A549 (cell line): ENCODE measurements around the gene UBE2K. TPM values are rescaled to one million over a fixed set of nuclear protein-coding genes. Genes with fewer than 3 reads are reported as not detected.

ENCODE experiments used
- ATAC-seq, 2 experiments: fragments of 200-7000 bp in 1 of 2; fragments of >200 bp in 1 of 2; cut with Nextera tagmentation in 1 of 2; cut with Tn5 transposase in 1 of 2; 3 replicates each; pipeline versions ENCODE4 v1.8.0 to v1.9.1; 2018 to 2020; ENCODE audit warnings: mild to moderate bottlenecking in 1 of 2, moderate library complexity in 1 of 2
- CTCF ChIA-PET: fragments of 300-600 bp; sonication (Branson Sonifier 250); formaldehyde crosslinking; extraction: SDS; loops from one replicate; lab custom pipeline; 2021; ENCODE audit warnings: antibody characterized with exemption, inconsistent platforms; lab: Yijun Ruan, JAX
- POLR2A ChIA-PET: fragments of 350-600 bp; formaldehyde crosslinking; extraction: SDS; loops from one replicate; lab custom pipeline; 2021; ENCODE audit warnings: antibody characterized with exemption, inconsistent platforms; lab: Yijun Ruan, JAX
- DNase-seq, 2 experiments: peaks; one replicate each; pipeline versions ENCODE4 v3.0.0 to v3.0.0-alpha.2; 2011 to 2016; ENCODE audit warnings: low read depth in 1 of 2, low spot score in 1 of 2
- FAIRE-seq: peaks from 2 replicates; lab custom pipeline; 2011; peaks lifted over from hg19 to GRCh38; lab: Jason Lieb, UNC
- H3K27ac ChIP-seq, 2 experiments: fragments of >200 bp; sonication (Bioruptor Twin); formaldehyde crosslinking; 3 replicates each; pipeline ENCODE4 v1.5.1; 2016 to 2017
- H3K4me1 ChIP-seq: fragments of >200 bp; sonication (Bioruptor Twin); formaldehyde crosslinking; 3 replicates; pipeline ENCODE4 v1.6.1; 2016
- H3K4me2 ChIP-seq: fragments of >200 bp; sonication (Bioruptor Twin); formaldehyde crosslinking; 3 replicates; pipeline ENCODE4 v1.6.1; 2016
- H3K4me3 ChIP-seq: fragments of >200 bp; sonication (Bioruptor Twin); formaldehyde crosslinking; 3 replicates; pipeline ENCODE4 v1.5.1; 2016
- H3K9me3 ChIP-seq: fragments of >200 bp; sonication (Bioruptor Twin); formaldehyde crosslinking; 3 replicates; pipeline ENCODE4 v1.6.1; 2016
- BHLHE40 ChIP-seq: IDR thresholded peaks from 2 replicates; pipeline ENCODE4 v1.6.1; 2012; ENCODE audit warnings: low read depth, low read length, inconsistent platforms
- CBX8 ChIP-seq: fragments of 200-600 bp; sonication (generic); IDR thresholded peaks from 2 replicates; pipeline ENCODE4 v1.6.1; 2016
- CHD2 ChIP-seq: fragments of 150-350 bp; IDR thresholded peaks from 2 replicates; pipeline ENCODE4 v1.6.1; 2014; ENCODE audit warnings: low read length; ENCODE audit not compliant: partially characterized antibody
- CHD4 ChIP-seq: fragments of 200-600 bp; sonication (generic); IDR thresholded peaks from 2 replicates; pipeline ENCODE4 v1.6.1; 2016; ENCODE audit warnings: antibody characterized with exemption, mild to moderate bottlenecking, borderline replicate concordance
- EHMT2 ChIP-seq: fragments of 200-600 bp; sonication (generic); IDR thresholded peaks from 2 replicates; pipeline ENCODE4 v1.6.1; 2016; ENCODE audit warnings: antibody characterized with exemption, low read depth, mild to moderate bottlenecking, moderate library complexity
- EP300 ChIP-seq, 2 experiments: fragments of >200 bp; sonication (Bioruptor Twin); formaldehyde crosslinking; IDR thresholded peaks; 2 replicates in 1 of 2; 3 replicates in 1 of 2; pipeline ENCODE4 v1.6.1; 2016 to 2017
- FOSL2 ChIP-seq, 2 experiments: fragments of 450-650 bp in 1 of 2; fragments of >200 bp in 1 of 2; sonication (Bioruptor Twin) in 1 of 2; formaldehyde crosslinking; IDR thresholded peaks; 2 replicates each; pipeline versions ENCODE4 v1.5.0 to v1.6.1; 2016 to 2020; ENCODE audit warnings: mild to moderate bottlenecking in 1 of 2, moderate library complexity in 1 of 2
- FOXS1 ChIP-seq: fragments of 250-450 bp; sonication (Bioruptor Pico); IDR thresholded peaks from 2 replicates; pipeline ENCODE4 v1.5.0; 2020; ENCODE audit warnings: mild to moderate bottlenecking, moderate library complexity
- GATA3 ChIP-seq: IDR thresholded peaks from 2 replicates; pipeline ENCODE4 v1.6.1; 2012; ENCODE audit warnings: borderline replicate concordance
- HEYL ChIP-seq: fragments of 250-450 bp; sonication (Bioruptor Pico); IDR thresholded peaks from 2 replicates; pipeline ENCODE4 v1.8.0; 2021; ENCODE audit warnings: mild to moderate bottlenecking, moderate library complexity
- HOXA7 ChIP-seq: fragments of 250-450 bp; sonication (Bioruptor Pico); IDR thresholded peaks from 2 replicates; pipeline ENCODE4 v1.5.0; 2020; ENCODE audit warnings: mild to moderate bottlenecking, moderate library complexity
- HOXB5 ChIP-seq: fragments of 250-450 bp; sonication (Bioruptor Pico); IDR thresholded peaks from 2 replicates; pipeline ENCODE4 v1.5.0; 2020; ENCODE audit warnings: mild to moderate bottlenecking, moderate library complexity
- JUN ChIP-seq, 2 experiments: fragments of >200 bp; sonication (Bioruptor Twin); formaldehyde crosslinking; IDR thresholded peaks; 2 replicates in 1 of 2; 3 replicates in 1 of 2; pipeline ENCODE4 v1.6.1; 2016 to 2017
- KDM5A ChIP-seq: fragments of 200-600 bp; sonication (generic); IDR thresholded peaks from 2 replicates; pipeline ENCODE4 v1.6.1; 2016; ENCODE audit warnings: antibody characterized with exemption, mild to moderate bottlenecking
- MYC ChIP-seq: IDR thresholded peaks from 2 replicates; pipeline ENCODE4 v1.6.1; 2012; ENCODE audit warnings: mild to moderate bottlenecking, inconsistent platforms, low read length, improper control_type of control experiment, borderline replicate concordance
- PHF8 ChIP-seq: fragments of 200-600 bp; sonication (generic); IDR thresholded peaks from 2 replicates; pipeline ENCODE4 v1.6.1; 2016; ENCODE audit warnings: low read depth, mild to moderate bottlenecking, antibody characterized with exemption, moderate library complexity, borderline replicate concordance
- POLR2AphosphoS2 ChIP-seq: conservative IDR thresholded peaks from 2 replicates; pipeline ENCODE4 v1.6.1; 2012; ENCODE audit warnings: low read length, improper control_type of control experiment, inconsistent platforms
- RCOR1 ChIP-seq: fragments of 150-350 bp; IDR thresholded peaks from 2 replicates; pipeline ENCODE4 v1.6.1; 2014; ENCODE audit warnings: antibody characterized with exemption, low read length, low read depth
- RFX5 ChIP-seq: fragments of 450-650 bp; IDR thresholded peaks from 2 replicates; pipeline ENCODE4 v1.7.1; 2014; ENCODE audit warnings: antibody characterized with exemption, mild to moderate bottlenecking, moderate library complexity
- SMC3 ChIP-seq: fragments of >200 bp; sonication (Bioruptor Twin); formaldehyde crosslinking; IDR thresholded peaks from 3 replicates; pipeline ENCODE4 v1.6.1; 2018; ENCODE audit warnings: inconsistent platforms
- TP53 ChIP-seq: fragments of 250-450 bp; sonication (Bioruptor Pico); IDR thresholded peaks from 2 replicates; pipeline ENCODE4 v1.5.0; 2021; ENCODE audit warnings: mild to moderate bottlenecking, moderate library complexity
- ZC3H11A ChIP-seq: fragments of 450-650 bp; IDR thresholded peaks from 2 replicates; pipeline ENCODE4 v1.6.1; 2014; ENCODE audit warnings: antibody characterized with exemption, mild to moderate bottlenecking
- ZFP36 ChIP-seq: fragments of 450-650 bp; IDR thresholded peaks from 2 replicates; pipeline ENCODE4 v1.6.1; 2014; ENCODE audit warnings: borderline replicate concordance; ENCODE audit not compliant: partially characterized antibody
- ZNF302 ChIP-seq: fragments of 250-450 bp; sonication (Bioruptor Pico); IDR thresholded peaks from 2 replicates; pipeline ENCODE4 v1.9.0; 2021; ENCODE audit warnings: inconsistent platforms, mild to moderate bottlenecking, moderate library complexity
- ZSCAN20 ChIP-seq: fragments of 250-450 bp; sonication (Bioruptor Pico); IDR thresholded peaks from 2 replicates; pipeline ENCODE4 v1.8.0; 2022; ENCODE audit warnings: mild to moderate bottlenecking, moderate library complexity
- whole genome bisulfite sequencing: methylation state at CpG from one replicate; pipeline ENCODE4 v1.1.6; 2017; ENCODE audit errors: missing lambda C conversion rate; 5-methylcytosine and 5-hydroxymethylcytosine counted together
- polyA plus RNA-seq, 4 experiments: library from polyadenylated mRNA; depleted of rRNA in 3 of 4; stranded (reverse); fragments of >200 nt; fragmentation: RNase III in 1 of 4; extraction: RNeasy Plus Mini Kit Qiagen cat#74134 plus additional on column Dnase treatment in 1 of 4; gene quantifications; 2 replicates in 3 of 4; 3 replicates in 1 of 4; pipeline ENCODE4 v1.2.3, GENCODE V29; 2011 to 2017
- TF ChIP-seq, protein P1 (sequence below): IDR thresholded peaks from 2 replicates; pipeline ENCODE4 v1.6.1; 2012; ENCODE audit warnings: low read depth, borderline replicate concordance
- TF ChIP-seq, protein P2 (sequence below): fragments of 450-650 bp; IDR thresholded peaks from 2 replicates; pipeline ENCODE4 v1.6.1; 2014; ENCODE audit warnings: antibody characterized with exemption
- TF ChIP-seq, protein P3 (sequence below): fragments of >200 bp; sonication (Bioruptor Twin); formaldehyde crosslinking; IDR thresholded peaks from 3 replicates; pipeline ENCODE4 v1.5.1; 2016
- TF ChIP-seq, protein P4 (sequence below): IDR thresholded peaks from 2 replicates; pipeline ENCODE4 v1.6.1; 2012
- TF ChIP-seq, protein P5 (sequence below): IDR thresholded peaks from 2 replicates; pipeline ENCODE4 v1.6.1; 2012
- TF ChIP-seq, protein P6 (sequence below): fragments of 200-600 bp; sonication (generic); IDR thresholded peaks from 2 replicates; pipeline ENCODE4 v1.6.1; 2016; ENCODE audit warnings: antibody characterized with exemption, mild to moderate bottlenecking, moderate library complexity

The UBE2K gene
- polyA plus RNA-seq, 2 of the 4 experiments (the other 2 are of a cell fraction) = 103 to 130 TPM

DNA sequence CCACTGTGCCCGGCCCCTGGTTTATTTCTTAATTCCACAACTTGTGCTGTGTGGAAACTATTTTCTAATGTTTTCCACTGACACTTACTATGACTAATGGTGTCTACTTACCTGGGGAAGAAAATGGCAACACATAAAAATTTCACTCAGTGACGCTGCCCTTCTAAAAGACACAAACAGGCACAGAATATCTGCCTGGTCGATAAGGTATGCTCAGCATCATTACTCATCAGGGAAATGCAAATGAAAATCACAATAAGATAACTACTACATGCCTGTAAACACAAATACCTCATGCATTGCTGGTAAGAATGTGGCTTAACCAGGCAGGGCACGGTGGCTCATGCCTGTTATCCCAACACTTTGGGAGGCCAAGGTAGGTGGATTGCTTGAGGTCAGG lies 61.6 kb downstream of the UBE2K start:
- Histone ChIP-seq H3K27ac (no peak overlapping the region), H3K4me1 (no peaks in the 10 kb centered on the region), H3K4me2 (no peak overlapping the region), H3K4me3 (no peak overlapping the region)
- ChIA-PET POLR2A (no interaction called here), CTCF (no interaction called here)
- FAIRE-seq (no peak), DNase-seq (no peak)
- TF ChIP-seq ZNF302 = no peak
- TF ChIP-seq, protein P1, sequence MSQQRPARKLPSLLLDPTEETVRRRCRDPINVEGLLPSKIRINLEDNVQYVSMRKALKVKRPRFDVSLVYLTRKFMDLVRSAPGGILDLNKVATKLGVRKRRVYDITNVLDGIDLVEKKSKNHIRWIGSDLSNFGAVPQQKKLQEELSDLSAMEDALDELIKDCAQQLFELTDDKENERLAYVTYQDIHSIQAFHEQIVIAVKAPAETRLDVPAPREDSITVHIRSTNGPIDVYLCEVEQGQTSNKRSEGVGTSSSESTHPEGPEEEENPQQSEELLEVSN = no peak
- TF ChIP-seq SMC3 = no peak
- TF ChIP-seq EHMT2 = no peak
- TF ChIP-seq HEYL (CRISPR knock-in tag) = no peak
- TF ChIP-seq BHLHE40 = no peak
- TF ChIP-seq RFX5 = no peak
- TF ChIP-seq MYC = no peak
- TF ChIP-seq EP300 (IDR thresholded peaks at IDR 0.05) = no peak
- TF ChIP-seq, protein P2, sequence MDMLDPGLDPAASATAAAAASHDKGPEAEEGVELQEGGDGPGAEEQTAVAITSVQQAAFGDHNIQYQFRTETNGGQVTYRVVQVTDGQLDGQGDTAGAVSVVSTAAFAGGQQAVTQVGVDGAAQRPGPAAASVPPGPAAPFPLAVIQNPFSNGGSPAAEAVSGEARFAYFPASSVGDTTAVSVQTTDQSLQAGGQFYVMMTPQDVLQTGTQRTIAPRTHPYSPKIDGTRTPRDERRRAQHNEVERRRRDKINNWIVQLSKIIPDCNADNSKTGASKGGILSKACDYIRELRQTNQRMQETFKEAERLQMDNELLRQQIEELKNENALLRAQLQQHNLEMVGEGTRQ = no peak
- TF ChIP-seq, protein P3, sequence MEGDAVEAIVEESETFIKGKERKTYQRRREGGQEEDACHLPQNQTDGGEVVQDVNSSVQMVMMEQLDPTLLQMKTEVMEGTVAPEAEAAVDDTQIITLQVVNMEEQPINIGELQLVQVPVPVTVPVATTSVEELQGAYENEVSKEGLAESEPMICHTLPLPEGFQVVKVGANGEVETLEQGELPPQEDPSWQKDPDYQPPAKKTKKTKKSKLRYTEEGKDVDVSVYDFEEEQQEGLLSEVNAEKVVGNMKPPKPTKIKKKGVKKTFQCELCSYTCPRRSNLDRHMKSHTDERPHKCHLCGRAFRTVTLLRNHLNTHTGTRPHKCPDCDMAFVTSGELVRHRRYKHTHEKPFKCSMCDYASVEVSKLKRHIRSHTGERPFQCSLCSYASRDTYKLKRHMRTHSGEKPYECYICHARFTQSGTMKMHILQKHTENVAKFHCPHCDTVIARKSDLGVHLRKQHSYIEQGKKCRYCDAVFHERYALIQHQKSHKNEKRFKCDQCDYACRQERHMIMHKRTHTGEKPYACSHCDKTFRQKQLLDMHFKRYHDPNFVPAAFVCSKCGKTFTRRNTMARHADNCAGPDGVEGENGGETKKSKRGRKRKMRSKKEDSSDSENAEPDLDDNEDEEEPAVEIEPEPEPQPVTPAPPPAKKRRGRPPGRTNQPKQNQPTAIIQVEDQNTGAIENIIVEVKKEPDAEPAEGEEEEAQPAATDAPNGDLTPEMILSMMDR = no peak
- no peak for TF ChIP-seq JUN (IDR thresholded peaks at IDR 0.05)
- TF ChIP-seq ZFP36 = no peak
- no peak for TF ChIP-seq ZSCAN20 (CRISPR knock-in tag)
- TF ChIP-seq CHD2 = no peak
- TF ChIP-seq ZC3H11A = no peak
- no peak for TF ChIP-seq GATA3
- no peak for TF ChIP-seq HOXA7 (CRISPR knock-in tag)
- TF ChIP-seq CHD4 = no peak
- TF ChIP-seq, all 56 proteins: peak for 0
- no peaks in the 10 kb centered on the region for H3K9me3 ChIP-seq
- no peak for ATAC-seq
- 91% methylated on average over 4 of the region's 4 CpGs for WGBS

DNA sequence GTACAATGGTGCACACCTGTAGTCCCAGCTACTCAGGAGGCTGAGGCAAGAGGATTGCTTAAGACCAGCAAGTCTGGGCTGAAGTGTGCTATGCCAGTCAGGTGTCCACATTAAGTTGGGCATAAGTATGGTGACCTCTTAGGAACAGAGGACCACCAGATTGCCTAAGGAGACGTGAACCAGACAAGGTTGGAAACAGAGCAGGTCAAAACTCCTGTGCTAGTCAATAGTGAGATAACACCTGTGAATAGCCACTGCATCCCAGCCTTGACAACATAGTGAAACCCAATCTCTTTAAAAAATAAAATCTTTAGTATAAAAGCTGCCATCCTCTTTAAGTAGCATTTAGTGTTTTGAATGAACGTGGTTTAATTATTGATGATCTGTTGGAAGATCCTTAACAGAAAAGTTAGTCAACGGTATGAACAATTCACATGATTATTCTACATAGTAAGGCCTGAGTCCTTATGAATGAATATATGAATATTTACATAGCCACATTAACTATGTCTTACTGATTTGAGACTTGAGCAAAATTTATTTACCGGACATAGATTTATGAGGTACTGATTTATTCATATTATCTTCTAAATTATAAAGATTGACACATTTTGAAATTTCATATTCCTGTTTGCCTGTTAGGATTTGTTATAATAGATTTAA lies 63.2 kb downstream of the UBE2K start:
- POLR2A ChIA-PET = no interaction called here
- TF ChIP-seq HEYL (CRISPR knock-in tag) (no peak), HOXB5 (CRISPR knock-in tag) (no peak), FOXS1 (CRISPR knock-in tag) (no peak), POLR2AphosphoS2 (no peak), CBX8 (no peak), ZFP36 (no peak), CHD2 (no peak), FOSL2 (IDR thresholded peaks at IDR 0.05) (no peak), FOSL2 (CRISPR knock-in tag; IDR thresholded peaks at IDR 0.05) (no peak), TP53 (CRISPR knock-in tag) (no peak), BHLHE40 (no peak), PHF8 (no peak), KDM5A (no peak), SMC3 (no peak), RCOR1 (no peak)
- TF ChIP-seq, protein P4, sequence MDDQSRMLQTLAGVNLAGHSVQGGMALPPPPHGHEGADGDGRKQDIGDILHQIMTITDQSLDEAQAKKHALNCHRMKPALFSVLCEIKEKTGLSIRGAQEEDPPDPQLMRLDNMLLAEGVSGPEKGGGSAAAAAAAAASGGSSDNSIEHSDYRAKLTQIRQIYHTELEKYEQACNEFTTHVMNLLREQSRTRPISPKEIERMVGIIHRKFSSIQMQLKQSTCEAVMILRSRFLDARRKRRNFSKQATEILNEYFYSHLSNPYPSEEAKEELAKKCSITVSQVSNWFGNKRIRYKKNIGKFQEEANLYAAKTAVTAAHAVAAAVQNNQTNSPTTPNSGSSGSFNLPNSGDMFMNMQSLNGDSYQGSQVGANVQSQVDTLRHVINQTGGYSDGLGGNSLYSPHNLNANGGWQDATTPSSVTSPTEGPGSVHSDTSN = no peak
- TF ChIP-seq, protein P5, sequence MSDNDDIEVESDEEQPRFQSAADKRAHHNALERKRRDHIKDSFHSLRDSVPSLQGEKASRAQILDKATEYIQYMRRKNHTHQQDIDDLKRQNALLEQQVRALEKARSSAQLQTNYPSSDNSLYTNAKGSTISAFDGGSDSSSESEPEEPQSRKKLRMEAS = no peak
- TF ChIP-seq, protein P6, sequence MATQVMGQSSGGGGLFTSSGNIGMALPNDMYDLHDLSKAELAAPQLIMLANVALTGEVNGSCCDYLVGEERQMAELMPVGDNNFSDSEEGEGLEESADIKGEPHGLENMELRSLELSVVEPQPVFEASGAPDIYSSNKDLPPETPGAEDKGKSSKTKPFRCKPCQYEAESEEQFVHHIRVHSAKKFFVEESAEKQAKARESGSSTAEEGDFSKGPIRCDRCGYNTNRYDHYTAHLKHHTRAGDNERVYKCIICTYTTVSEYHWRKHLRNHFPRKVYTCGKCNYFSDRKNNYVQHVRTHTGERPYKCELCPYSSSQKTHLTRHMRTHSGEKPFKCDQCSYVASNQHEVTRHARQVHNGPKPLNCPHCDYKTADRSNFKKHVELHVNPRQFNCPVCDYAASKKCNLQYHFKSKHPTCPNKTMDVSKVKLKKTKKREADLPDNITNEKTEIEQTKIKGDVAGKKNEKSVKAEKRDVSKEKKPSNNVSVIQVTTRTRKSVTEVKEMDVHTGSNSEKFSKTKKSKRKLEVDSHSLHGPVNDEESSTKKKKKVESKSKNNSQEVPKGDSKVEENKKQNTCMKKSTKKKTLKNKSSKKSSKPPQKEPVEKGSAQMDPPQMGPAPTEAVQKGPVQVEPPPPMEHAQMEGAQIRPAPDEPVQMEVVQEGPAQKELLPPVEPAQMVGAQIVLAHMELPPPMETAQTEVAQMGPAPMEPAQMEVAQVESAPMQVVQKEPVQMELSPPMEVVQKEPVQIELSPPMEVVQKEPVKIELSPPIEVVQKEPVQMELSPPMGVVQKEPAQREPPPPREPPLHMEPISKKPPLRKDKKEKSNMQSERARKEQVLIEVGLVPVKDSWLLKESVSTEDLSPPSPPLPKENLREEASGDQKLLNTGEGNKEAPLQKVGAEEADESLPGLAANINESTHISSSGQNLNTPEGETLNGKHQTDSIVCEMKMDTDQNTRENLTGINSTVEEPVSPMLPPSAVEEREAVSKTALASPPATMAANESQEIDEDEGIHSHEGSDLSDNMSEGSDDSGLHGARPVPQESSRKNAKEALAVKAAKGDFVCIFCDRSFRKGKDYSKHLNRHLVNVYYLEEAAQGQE = no peak

More for the DNA sequence above, 63.2 kb downstream of the UBE2K start:
- no peak overlapping the region for H3K4me3 ChIP-seq
- no peaks in the 10 kb centered on the region for H3K4me1 ChIP-seq
- DNase-seq (no peak), FAIRE-seq (no peak), ATAC-seq (no peak)
- no peaks in the 10 kb centered on the region for H3K9me3 ChIP-seq
- CTCF ChIA-PET = interaction anchor here (1.9 kb wide), 1 partner anchor 18 kb away, joined by 5 read pairs; no protein-coding TSS in a partner anchor
- H3K4me2 ChIP-seq = no peak overlapping the region
- H3K27ac ChIP-seq = no peak overlapping the region
- 97% methylated on average over 4 of the region's 4 CpGs for WGBS
